HepG2 (cell line): ENCODE results near the gene PDGFA. TPM values are rescaled to one million over a fixed set of nuclear protein-coding genes. Genes with fewer than 3 reads are reported as not detected.

ENCODE experiments used
- ATAC-seq: fragments of 200-7000 bp; cut with Tn5 transposase; 3 replicates; pipeline ENCODE4 v1.9.1; 2020; ENCODE audit warnings: mild to moderate bottlenecking, moderate library complexity
- BruUV-seq: library from RNA; stranded (reverse); fragments of 400-500 nt; replicated peaks from 2 replicates; lab custom pipeline; 2021; lab: Mats Ljungman, UMichigan
- CTCF ChIA-PET: fragments of 300-600 bp; formaldehyde crosslinking; extraction: SDS; loops from one replicate; lab custom pipeline; 2021; ENCODE audit warnings: low total read pairs, inconsistent platforms, low intra/inter-chr PET ratio; lab: Yijun Ruan, JAX
- POLR2A ChIA-PET: fragments of 350-600 bp; sonication (Branson Sonifier 250); formaldehyde crosslinking; loops from one replicate; lab custom pipeline; 2020; ENCODE audit warnings: antibody characterized with exemption, inconsistent platforms; lab: Yijun Ruan, JAX
- DNase-seq: peaks from one replicate; pipeline ENCODE4 v3.0.0-alpha.2; 2015; ENCODE audit warnings: low spot score
- FAIRE-seq: peaks from 3 replicates; lab custom pipeline; 2011; peaks lifted over from hg19 to GRCh38; lab: Jason Lieb, UNC
- H2AFZ ChIP-seq: one replicate; pipeline ENCODE4 v1.6.1; 2011; ENCODE audit warnings: low read length, inconsistent platforms
- H3K27ac ChIP-seq: fragments of 300-600 bp; 3 replicates; pipeline ENCODE4 v1.8.0; 2011; ENCODE audit warnings: mixed run types, mild to moderate bottlenecking, mixed read lengths, low read length, inconsistent platforms; ENCODE audit not compliant: insufficient read depth; ENCODE audit errors: extremely low read length
- H3K27me3 ChIP-seq, 2 experiments: fragments of 200-600 bp in 1 of 2; 2 replicates in 1 of 2; 3 replicates in 1 of 2; pipeline versions ENCODE4 v1.6.0 to v1.8.0; 2011; ENCODE audit warnings: low read length in 2 of 2, mild to moderate bottlenecking in 2 of 2, moderate library complexity in 2 of 2, inconsistent platforms in 1 of 2; ENCODE audit not compliant: insufficient read depth in 2 of 2, control insufficient read depth in 1 of 2
- H3K36me3 ChIP-seq, 2 experiments: fragments of 200-600 bp in 1 of 2; replicated peaks in 1 of 2; 2 replicates in 1 of 2; 3 replicates in 1 of 2; pipeline versions ENCODE4 v1.5.1 to v1.8.0; 2011; ENCODE audit warnings: low read length in 2 of 2, inconsistent platforms in 1 of 2; ENCODE audit not compliant: insufficient read depth in 2 of 2, control insufficient read depth in 1 of 2
- H3K4me1 ChIP-seq: 2 replicates; pipeline ENCODE4 v1.5.1; 2012; ENCODE audit warnings: low read length, inconsistent platforms; ENCODE audit not compliant: insufficient read depth
- H3K4me2 ChIP-seq: 2 replicates; pipeline ENCODE4 v1.6.0; 2011; ENCODE audit warnings: low read depth, low read length, inconsistent platforms
- H3K4me3 ChIP-seq, 3 experiments: fragments of 200-600 bp in 1 of 3; sonication (generic), shearing (Covaris generic) in 1 of 3; replicated peaks in 1 of 3; 2 replicates each; pipeline ENCODE4 v1.5.1; 2011 to 2016; ENCODE audit warnings: low read length in 3 of 3, inconsistent platforms in 2 of 3, low read depth in 2 of 3, mild to moderate bottlenecking in 2 of 3, control low read depth in 1 of 3, mixed read lengths in 1 of 3; ENCODE audit not compliant: insufficient read depth in 1 of 3
- H3K79me2 ChIP-seq: one replicate; pipeline ENCODE4 v1.6.1; 2011; ENCODE audit warnings: low read length, inconsistent platforms; ENCODE audit not compliant: insufficient read depth
- H3K9ac ChIP-seq: 2 replicates; pipeline ENCODE4 v1.6.0; 2011; ENCODE audit warnings: mild to moderate bottlenecking, low read depth, low read length, inconsistent platforms; ENCODE audit not compliant: insufficient read depth
- H3K9me3 ChIP-seq: 2 replicates; pipeline ENCODE4 v1.5.1; 2012; ENCODE audit warnings: mild to moderate bottlenecking, low read length
- H4K20me1 ChIP-seq: 2 replicates; pipeline ENCODE4 v1.6.0; 2011; ENCODE audit warnings: inconsistent platforms, mild to moderate bottlenecking, low read length, moderate library complexity; ENCODE audit not compliant: insufficient read depth
- KLF15 ChIP-seq: sonication (generic); formaldehyde crosslinking; IDR thresholded peaks from 2 replicates; pipeline ENCODE4 v1.8.1; 2023; ENCODE audit warnings: borderline replicate concordance, mild to moderate bottlenecking, inconsistent platforms, missing genetic modification reagents, mixed read lengths
- NFATC3 ChIP-seq: sonication (generic); formaldehyde crosslinking; IDR thresholded peaks from 2 replicates; pipeline ENCODE4 v1.5.1; 2020; ENCODE audit warnings: mild to moderate bottlenecking, missing genetic modification reagents
- STAG1 ChIP-seq: sonication (generic); formaldehyde crosslinking; IDR thresholded peaks from 2 replicates; pipeline ENCODE4 v1.4.0; 2020; ENCODE audit warnings: missing genetic modification reagents
- ZNF703 ChIP-seq: sonication (generic); formaldehyde crosslinking; IDR thresholded peaks from 2 replicates; pipeline ENCODE4 v1.5.1; 2020; ENCODE audit warnings: missing genetic modification reagents, mild to moderate bottlenecking, moderate library complexity, borderline replicate concordance
- WGBS: methylation state at CpG from one replicate; pipeline ENCODE4 v1.1.6; 2017; ENCODE audit warnings: low lambda C conversion rate; 5-methylcytosine and 5-hydroxymethylcytosine counted together
- in situ Hi-C: cut with HindIII; loops from 2 replicates; pipeline ENCODE4 v1.10.0; 2017; ENCODE audit warnings: low pct_unique_long_range_greater_than_20kb; ENCODE audit not compliant: extremely low pct_ligation_motif_present
- intact Hi-C: fragments of 100-400 bp; cut with micrococcal nuclease; formaldehyde crosslinking; loops from one replicate; pipeline ENCODE4 v1.10.0; 2022; ENCODE audit not compliant: unreplicated experiment
- polyA plus RNA-seq, 8 experiments: library from polyadenylated mRNA; depleted of rRNA in 3 of 8; stranded (reverse) in 7 of 8; unstranded in 1 of 8; fragments of >200 nt; fragmentation: Illumina TruSeq in 4 of 8; extraction: Trizol in 4 of 8; gene quantifications; 2 replicates each; pipeline versions ENCODE4 v1.2.1 to v1.2.3, GENCODE V29; 2011 to 2016; ENCODE audit warnings: low read depth in 4 of 8, missing spikeins in 1 of 8, mixed read lengths in 1 of 8; ENCODE audit not compliant: insufficient read depth in 1 of 8
- total RNA-seq, 5 experiments: library from RNA; depleted of rRNA; stranded (reverse); fragments of >200 nt; fragmentation: Illumina TruSeq; extraction: Trizol; gene quantifications; 2 replicates each; pipeline ENCODE4 v1.2.3, GENCODE V29; 2016; ENCODE audit warnings: low read depth in 1 of 5
- TF ChIP-seq, protein P1 (sequence below): sonication (generic); formaldehyde crosslinking; IDR thresholded peaks from 2 replicates; pipeline ENCODE4 v1.4.0; 2020; ENCODE audit warnings: low read depth, missing genetic modification reagents
- TF ChIP-seq, protein P2 (sequence below): sonication (generic); formaldehyde crosslinking; IDR thresholded peaks from 2 replicates; pipeline ENCODE4 v1.5.0; 2020; ENCODE audit warnings: mild to moderate bottlenecking, missing genetic modification reagents, borderline replicate concordance
- TF ChIP-seq, protein P3 (sequence below): sonication (generic); formaldehyde crosslinking; IDR thresholded peaks from 2 replicates; pipeline ENCODE4 v1.4.0; 2020; ENCODE audit warnings: missing genetic modification reagents; ENCODE audit errors: not compliant biosample characterization
- TF ChIP-seq, protein P4 (sequence below): sonication (generic); formaldehyde crosslinking; IDR thresholded peaks from 2 replicates; pipeline ENCODE4 v1.4.0; 2020; ENCODE audit warnings: missing genetic modification reagents, borderline replicate concordance
- TF ChIP-seq, protein P5 (sequence below): sonication (generic); formaldehyde crosslinking; IDR thresholded peaks from 2 replicates; pipeline ENCODE4 v1.4.0; 2020; ENCODE audit warnings: missing genetic modification reagents

The PDGFA gene
- total and polyA plus RNA-seq, 2 of the 13 experiments (the other 11 are each of a cell fraction or from before 2014, with no cell fraction given), result 1.5 to 3.4 TPM

DNA sequence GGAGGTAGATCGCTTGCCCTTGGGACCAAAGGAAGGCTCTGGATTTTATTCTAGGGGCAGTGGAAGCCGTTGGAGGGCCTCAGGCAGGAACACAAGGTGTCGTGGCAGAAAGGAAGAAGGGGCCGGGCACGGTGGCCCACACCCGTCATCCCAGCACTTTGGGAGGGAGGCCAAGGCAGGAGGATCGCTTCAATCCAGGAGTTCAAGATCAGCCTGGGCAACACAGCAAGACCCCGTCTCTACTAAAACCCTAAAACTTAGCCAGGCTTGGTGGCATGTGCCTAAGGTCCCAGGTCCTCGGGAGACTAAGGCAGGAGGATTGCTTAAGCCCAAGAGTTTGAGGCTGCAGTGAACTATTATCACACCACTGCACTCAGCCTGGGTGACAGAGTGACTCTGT, 5.2 kb upstream of the PDGFA start (continued):
- TF ChIP-seq, protein P1, sequence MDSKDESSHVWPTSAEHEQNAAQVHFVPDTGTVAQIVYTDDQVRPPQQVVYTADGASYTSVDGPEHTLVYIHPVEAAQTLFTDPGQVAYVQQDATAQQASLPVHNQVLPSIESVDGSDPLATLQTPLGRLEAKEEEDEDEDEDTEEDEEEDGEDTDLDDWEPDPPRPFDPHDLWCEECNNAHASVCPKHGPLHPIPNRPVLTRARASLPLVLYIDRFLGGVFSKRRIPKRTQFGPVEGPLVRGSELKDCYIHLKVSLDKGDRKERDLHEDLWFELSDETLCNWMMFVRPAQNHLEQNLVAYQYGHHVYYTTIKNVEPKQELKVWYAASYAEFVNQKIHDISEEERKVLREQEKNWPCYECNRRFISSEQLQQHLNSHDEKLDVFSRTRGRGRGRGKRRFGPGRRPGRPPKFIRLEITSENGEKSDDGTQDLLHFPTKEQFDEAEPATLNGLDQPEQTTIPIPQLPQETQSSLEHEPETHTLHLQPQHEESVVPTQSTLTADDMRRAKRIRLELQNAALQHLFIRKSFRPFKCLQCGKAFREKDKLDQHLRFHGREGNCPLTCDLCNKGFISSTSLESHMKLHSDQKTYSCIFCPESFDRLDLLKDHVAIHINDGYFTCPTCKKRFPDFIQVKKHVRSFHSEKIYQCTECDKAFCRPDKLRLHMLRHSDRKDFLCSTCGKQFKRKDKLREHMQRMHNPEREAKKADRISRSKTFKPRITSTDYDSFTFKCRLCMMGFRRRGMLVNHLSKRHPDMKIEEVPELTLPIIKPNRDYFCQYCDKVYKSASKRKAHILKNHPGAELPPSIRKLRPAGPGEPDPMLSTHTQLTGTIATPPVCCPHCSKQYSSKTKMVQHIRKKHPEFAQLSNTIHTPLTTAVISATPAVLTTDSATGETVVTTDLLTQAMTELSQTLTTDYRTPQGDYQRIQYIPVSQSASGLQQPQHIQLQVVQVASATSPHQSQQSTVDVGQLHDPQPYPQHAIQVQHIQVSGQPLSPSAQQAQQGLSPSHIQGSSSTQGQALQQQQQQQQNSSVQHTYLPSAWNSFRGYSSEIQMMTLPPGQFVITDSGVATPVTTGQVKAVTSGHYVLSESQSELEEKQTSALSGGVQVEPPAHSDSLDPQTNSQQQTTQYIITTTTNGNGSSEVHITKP (CRISPR knock-in tag), result no peak
- no peak for TF ChIP-seq STAG1
- TF ChIP-seq NFATC3, result no peak

DNA sequence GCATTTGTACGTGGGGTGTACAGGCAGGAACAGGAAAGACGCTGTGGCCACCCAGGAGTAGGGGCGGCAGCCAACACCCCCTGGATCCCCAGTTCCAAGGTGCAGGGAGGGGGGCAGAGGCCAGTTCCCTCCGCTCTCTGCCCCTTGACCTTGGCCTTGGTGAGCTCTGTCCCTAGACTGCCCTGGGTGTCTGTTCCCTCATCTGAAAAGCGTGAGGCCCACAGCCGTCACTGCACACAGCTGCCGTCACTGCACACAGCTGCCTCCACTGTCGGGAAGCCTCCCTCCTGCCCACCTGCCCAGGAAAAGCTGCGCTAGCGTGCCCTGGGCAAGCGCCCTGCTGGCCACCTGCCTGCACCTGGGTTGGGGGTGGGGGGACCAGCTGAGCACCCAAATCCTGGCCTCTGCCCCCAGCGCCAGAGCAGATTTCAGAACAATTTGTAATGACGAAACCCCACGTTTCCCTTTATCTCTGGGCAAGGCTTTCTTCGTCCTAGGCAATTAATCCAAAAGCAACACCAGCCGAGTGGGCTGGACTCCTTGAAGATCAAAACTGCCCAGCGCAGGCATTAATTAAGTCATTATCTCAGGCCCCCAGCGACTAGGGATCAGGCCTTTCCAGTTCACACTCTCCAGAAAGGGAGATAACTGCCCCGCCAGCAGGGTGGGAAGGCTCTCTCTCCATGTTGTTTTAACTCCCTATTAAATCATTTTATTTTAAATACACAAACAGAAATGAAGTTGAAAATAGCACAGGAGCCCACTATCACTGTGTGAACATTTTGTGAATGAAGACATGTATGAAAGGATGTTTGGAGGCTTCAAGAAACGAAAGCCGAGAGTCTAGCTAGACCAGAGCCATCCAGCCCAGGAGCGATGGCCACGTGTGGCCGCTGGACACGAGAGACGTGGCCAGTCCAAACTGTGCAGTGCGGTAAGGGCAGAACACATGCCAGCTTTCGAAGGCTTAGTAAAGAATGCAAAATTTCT, 4.0 kb upstream of the PDGFA start:
- ATAC-seq (no peak), DNase-seq (no peak), FAIRE-seq (no peak)
- H3K4me3 ChIP-seq, result no peak overlapping the region
- no peaks in the 10 kb centered on the region for H3K79me2 ChIP-seq
- H3K4me2 ChIP-seq, result no peak overlapping the region
- in situ Hi-C loops, result no loop called here
- CTCF ChIA-PET, result no interaction called here
- no peak overlapping the region for H3K27ac ChIP-seq
- H4K20me1 ChIP-seq, result no peaks in the 10 kb centered on the region
- intact Hi-C loops, result no loop called here
- H3K36me3 ChIP-seq, result no peaks in the 10 kb centered on the region
- no peaks in the 10 kb centered on the region for H3K9me3 ChIP-seq
- POLR2A ChIA-PET, result no interaction called here
- H3K9ac ChIP-seq, result no peak overlapping the region
- no peak overlapping the region for H2AFZ ChIP-seq
- H3K4me1 ChIP-seq, result peaks cover 9% of the 10 kb centered on the region; the same call in 1 of the 2 replicates
- WGBS, result 52% methylated on average over 16 of the region's 28 CpGs
- peaks cover 25 to 67% of the 10 kb centered on the region in 2 experiments; a peak in 4 of 5 replicates for H3K27me3 ChIP-seq
- BruUV-seq, result no TSS peak
- TF ChIP-seq, protein P2, sequence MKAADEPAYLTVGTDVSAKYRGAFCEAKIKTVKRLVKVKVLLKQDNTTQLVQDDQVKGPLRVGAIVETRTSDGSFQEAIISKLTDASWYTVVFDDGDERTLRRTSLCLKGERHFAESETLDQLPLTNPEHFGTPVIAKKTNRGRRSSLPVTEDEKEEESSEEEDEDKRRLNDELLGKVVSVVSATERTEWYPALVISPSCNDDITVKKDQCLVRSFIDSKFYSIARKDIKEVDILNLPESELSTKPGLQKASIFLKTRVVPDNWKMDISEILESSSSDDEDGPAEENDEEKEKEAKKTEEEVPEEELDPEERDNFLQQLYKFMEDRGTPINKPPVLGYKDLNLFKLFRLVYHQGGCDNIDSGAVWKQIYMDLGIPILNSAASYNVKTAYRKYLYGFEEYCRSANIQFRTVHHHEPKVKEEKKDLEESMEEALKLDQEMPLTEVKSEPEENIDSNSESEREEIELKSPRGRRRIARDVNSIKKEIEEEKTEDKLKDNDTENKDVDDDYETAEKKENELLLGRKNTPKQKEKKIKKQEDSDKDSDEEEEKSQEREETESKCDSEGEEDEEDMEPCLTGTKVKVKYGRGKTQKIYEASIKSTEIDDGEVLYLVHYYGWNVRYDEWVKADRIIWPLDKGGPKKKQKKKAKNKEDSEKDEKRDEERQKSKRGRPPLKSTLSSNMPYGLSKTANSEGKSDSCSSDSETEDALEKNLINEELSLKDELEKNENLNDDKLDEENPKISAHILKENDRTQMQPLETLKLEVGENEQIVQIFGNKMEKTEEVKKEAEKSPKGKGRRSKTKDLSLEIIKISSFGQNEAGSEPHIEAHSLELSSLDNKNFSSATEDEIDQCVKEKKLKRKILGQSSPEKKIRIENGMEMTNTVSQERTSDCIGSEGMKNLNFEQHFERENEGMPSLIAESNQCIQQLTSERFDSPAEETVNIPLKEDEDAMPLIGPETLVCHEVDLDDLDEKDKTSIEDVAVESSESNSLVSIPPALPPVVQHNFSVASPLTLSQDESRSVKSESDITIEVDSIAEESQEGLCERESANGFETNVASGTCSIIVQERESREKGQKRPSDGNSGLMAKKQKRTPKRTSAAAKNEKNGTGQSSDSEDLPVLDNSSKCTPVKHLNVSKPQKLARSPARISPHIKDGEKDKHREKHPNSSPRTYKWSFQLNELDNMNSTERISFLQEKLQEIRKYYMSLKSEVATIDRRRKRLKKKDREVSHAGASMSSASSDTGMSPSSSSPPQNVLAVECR, result no peak
- TF ChIP-seq, protein P3, sequence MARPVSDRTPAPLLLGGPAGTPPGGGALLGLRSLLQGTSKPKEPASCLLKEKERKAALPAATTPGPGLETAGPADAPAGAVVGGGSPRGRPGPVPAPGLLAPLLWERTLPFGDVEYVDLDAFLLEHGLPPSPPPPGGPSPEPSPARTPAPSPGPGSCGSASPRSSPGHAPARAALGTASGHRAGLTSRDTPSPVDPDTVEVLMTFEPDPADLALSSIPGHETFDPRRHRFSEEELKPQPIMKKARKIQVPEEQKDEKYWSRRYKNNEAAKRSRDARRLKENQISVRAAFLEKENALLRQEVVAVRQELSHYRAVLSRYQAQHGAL (CRISPR knock-in tag), result no peak
- TF ChIP-seq, protein P4, sequence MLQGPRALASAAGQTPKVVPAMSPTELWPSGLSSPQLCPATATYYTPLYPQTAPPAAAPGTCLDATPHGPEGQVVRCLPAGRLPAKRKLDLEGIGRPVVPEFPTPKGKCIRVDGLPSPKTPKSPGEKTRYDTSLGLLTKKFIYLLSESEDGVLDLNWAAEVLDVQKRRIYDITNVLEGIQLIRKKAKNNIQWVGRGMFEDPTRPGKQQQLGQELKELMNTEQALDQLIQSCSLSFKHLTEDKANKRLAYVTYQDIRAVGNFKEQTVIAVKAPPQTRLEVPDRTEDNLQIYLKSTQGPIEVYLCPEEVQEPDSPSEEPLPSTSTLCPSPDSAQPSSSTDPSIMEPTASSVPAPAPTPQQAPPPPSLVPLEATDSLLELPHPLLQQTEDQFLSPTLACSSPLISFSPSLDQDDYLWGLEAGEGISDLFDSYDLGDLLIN (CRISPR knock-in tag), result no peak
- no peak for TF ChIP-seq KLF15 (CRISPR knock-in tag)
- TF ChIP-seq ZNF703 (CRISPR knock-in tag), result no peak
- TF ChIP-seq, protein P5, sequence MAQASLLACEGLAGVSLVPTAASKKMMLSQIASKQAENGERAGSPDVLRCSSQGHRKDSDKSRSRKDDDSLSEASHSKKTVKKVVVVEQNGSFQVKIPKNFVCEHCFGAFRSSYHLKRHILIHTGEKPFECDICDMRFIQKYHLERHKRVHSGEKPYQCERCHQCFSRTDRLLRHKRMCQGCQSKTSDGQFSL, result no peak
